ENCODE results near the gene CCDC178.

CCDC178 gene

DNA sequence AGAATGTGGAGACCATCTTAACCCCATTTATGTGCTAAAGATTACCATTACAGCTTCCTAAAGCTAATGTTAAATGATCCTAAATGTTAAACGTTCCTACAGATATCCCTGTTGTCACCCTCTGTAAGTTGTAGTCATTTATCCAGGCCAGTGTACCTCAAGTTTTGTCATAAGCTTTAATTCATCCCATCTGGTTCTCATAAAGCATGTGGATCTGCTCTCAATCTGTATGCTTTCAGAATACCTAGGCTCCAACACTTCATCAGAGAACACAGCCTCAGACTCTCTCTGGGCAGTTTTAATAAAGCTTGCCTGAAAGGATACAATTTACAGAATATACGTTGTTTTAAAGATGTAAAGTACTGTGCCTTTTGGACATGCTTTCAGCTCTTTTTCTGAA, 4.2 kb upstream of the CCDC178 start:
- TF ChIP-seq CTCF (IDR thresholded peaks at IDR 0.05; ENCODE audit: poor library complexity, severe bottlenecking), result no peak
- Histone ChIP-seq H3K4me3 (ENCODE audit: severe bottlenecking) (no peak overlapping the region), H3K27me3 (ENCODE audit: insufficient read depth, poor library complexity, severe bottlenecking) (peaks cover 21% of the 10 kb centered on the region), H3K36me3 (ENCODE audit: low read depth) (no peaks in the 10 kb centered on the region), H3K27ac (ENCODE audit: poor library complexity, severe bottlenecking) (no peak overlapping the region), H3K4me1 (ENCODE audit: insufficient read depth, poor library complexity, severe bottlenecking) (no peaks in the 10 kb centered on the region), H3K9me3 (ENCODE audit: severe bottlenecking) (no peaks in the 10 kb centered on the region)
- DNase-seq (ENCODE audit: low spot score) (no peak), ATAC-seq (ENCODE audit: low read depth) (no peak)

DNA sequence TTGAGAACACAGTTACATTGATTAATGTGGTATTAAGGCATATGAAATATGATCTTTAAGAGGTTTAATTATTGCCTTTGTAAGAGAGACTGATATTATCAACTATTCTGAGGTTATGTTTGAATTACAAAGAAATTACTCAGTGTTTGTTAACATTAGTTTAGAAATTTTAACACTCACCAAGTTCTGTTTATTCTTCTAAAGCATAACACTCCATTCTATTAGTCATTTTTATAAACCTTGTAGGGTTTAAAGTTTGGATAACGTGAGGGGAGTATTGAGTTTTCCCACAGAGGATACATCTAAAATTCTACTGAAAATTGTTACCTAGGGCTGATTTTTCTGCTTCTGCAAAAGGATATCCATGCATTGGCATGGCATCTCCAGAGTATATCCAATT, 7.7 kb downstream of the CCDC178 start:
- Histone ChIP-seq H3K9me3 (ENCODE audit: severe bottlenecking) (no peaks in the 10 kb centered on the region), H3K36me3 (ENCODE audit: low read depth) (no peaks in the 10 kb centered on the region), H3K4me1 (ENCODE audit: insufficient read depth, poor library complexity, severe bottlenecking) (no peaks in the 10 kb centered on the region), H3K27me3 (ENCODE audit: insufficient read depth, poor library complexity, severe bottlenecking) (peaks cover 4% of the 10 kb centered on the region), H3K27ac (ENCODE audit: poor library complexity, severe bottlenecking) (no peak overlapping the region), H3K4me3 (ENCODE audit: severe bottlenecking) (no peak overlapping the region)
- DNase-seq (ENCODE audit: low spot score) (no peak), ATAC-seq (ENCODE audit: low read depth) (no peak)
- no peak for TF ChIP-seq CTCF (IDR thresholded peaks at IDR 0.05; ENCODE audit: poor library complexity, severe bottlenecking)

GRCh38 chr18:33427549-33427948, 13.0 kb downstream of the CCDC178 start:
- peaks cover 4% of the 10 kb centered on the region for H3K27me3 ChIP-seq (ENCODE audit: insufficient read depth, poor library complexity, severe bottlenecking)
- no peak overlapping the region for H3K4me3 ChIP-seq (ENCODE audit: severe bottlenecking)
- no peaks in the 10 kb centered on the region for H3K4me1 ChIP-seq (ENCODE audit: insufficient read depth, poor library complexity, severe bottlenecking)
- H3K9me3 ChIP-seq (ENCODE audit: severe bottlenecking), result no peaks in the 10 kb centered on the region
- no peaks in the 10 kb centered on the region for H3K36me3 ChIP-seq (ENCODE audit: low read depth)
- no peak overlapping the region for H3K27ac ChIP-seq (ENCODE audit: poor library complexity, severe bottlenecking)
- TF ChIP-seq CTCF (IDR thresholded peaks at IDR 0.05; ENCODE audit: poor library complexity, severe bottlenecking), result no peak
- DNase-seq (ENCODE audit: low spot score) (no peak), ATAC-seq (ENCODE audit: low read depth) (no peak)

- Histone ChIP-seq H3K9me3 (ENCODE audit: severe bottlenecking) (no peaks in the 10 kb centered on the region), H3K27me3 (ENCODE audit: insufficient read depth, poor library complexity, severe bottlenecking) (peaks cover 7% of the 10 kb centered on the region), H3K4me1 (ENCODE audit: insufficient read depth, poor library complexity, severe bottlenecking) (no peaks in the 10 kb centered on the region), H3K27ac (ENCODE audit: poor library complexity, severe bottlenecking) (no peak overlapping the region), H3K36me3 (ENCODE audit: low read depth) (no peaks in the 10 kb centered on the region), H3K4me3 (ENCODE audit: severe bottlenecking) (no peak overlapping the region)
- DNase-seq (ENCODE audit: low spot score), result no peak
- TF ChIP-seq CTCF (IDR thresholded peaks at IDR 0.05; ENCODE audit: poor library complexity, severe bottlenecking), result no peak
- ATAC-seq (ENCODE audit: low read depth), result no peak
These were observed 16.1 kb downstream of the CCDC178 start for GRCh38 chr18:33424266-33424946.

GRCh38 chr18:33421225-33421624, 19.3 kb downstream of the CCDC178 start:
- Histone ChIP-seq H3K27ac (ENCODE audit: poor library complexity, severe bottlenecking) (no peak overlapping the region), H3K27me3 (ENCODE audit: insufficient read depth, poor library complexity, severe bottlenecking) (peaks cover 3% of the 10 kb centered on the region), H3K36me3 (ENCODE audit: low read depth) (no peaks in the 10 kb centered on the region), H3K9me3 (ENCODE audit: severe bottlenecking) (no peaks in the 10 kb centered on the region), H3K4me1 (ENCODE audit: insufficient read depth, poor library complexity, severe bottlenecking) (no peaks in the 10 kb centered on the region), H3K4me3 (ENCODE audit: severe bottlenecking) (no peak overlapping the region)
- DNase-seq (ENCODE audit: low spot score), result no peak
- ATAC-seq (ENCODE audit: low read depth), result no peak
- TF ChIP-seq CTCF (IDR thresholded peaks at IDR 0.05; ENCODE audit: poor library complexity, severe bottlenecking), result no peak
